CD4-positive, alpha-beta T cell (primary cell): ENCODE measurements around the gene RIPOR3. TPM values are rescaled to one million over a fixed set of nuclear protein-coding genes. Genes with fewer than 3 reads are reported as not detected.

ENCODE experiments used
- ATAC-seq: fragments of 200-7000 bp; cut with Tn5 transposase; one replicate; pipeline ENCODE4 v1.10.0; 2022; ENCODE audit warnings: mild to moderate bottlenecking; ENCODE audit not compliant: poor library complexity
- CTCF ChIA-PET: fragments of 350-600 bp; sonication (Branson Sonifier 250); formaldehyde crosslinking; loops from one replicate; lab custom pipeline; 2021; ENCODE audit warnings: antibody characterized with exemption, inconsistent platforms; lab: Charles Lee
- POLR2A ChIA-PET: fragments of 350-600 bp; sonication (Branson Sonifier 250); formaldehyde crosslinking; loops from one replicate; lab custom pipeline; 2021; ENCODE audit warnings: antibody characterized with exemption, inconsistent platforms; lab: Charles Lee
- DNase-seq, 14 experiments: peaks; one replicate each; pipeline ENCODE4 v3.0.0-alpha.2; 2013 to 2020; ENCODE audit warnings: mixed read lengths in 2 of 14
- H3K27ac ChIP-seq, 2 donors: one replicate each; pipeline versions ENCODE4 v1.5.1 to v1.7.0; 2013; ENCODE audit warnings: low read length in 2 of 2, low read depth in 1 of 2, mild to moderate bottlenecking in 1 of 2
- H3K27me3 ChIP-seq, 2 experiments: 1 replicate in 1 of 2; 2 replicates in 1 of 2; pipeline versions ENCODE4 v1.6.1 to v1.7.0; 2013; ENCODE audit warnings: low read length in 2 of 2, control low read depth in 1 of 2, mild to moderate bottlenecking in 1 of 2, moderate library complexity in 1 of 2; ENCODE audit not compliant: insufficient read depth in 2 of 2, control insufficient read depth in 1 of 2
- H3K36me3 ChIP-seq: one replicate; pipeline ENCODE4 v1.6.1; 2013; ENCODE audit warnings: low read length, control low read depth; ENCODE audit not compliant: insufficient read depth
- H3K4me1 ChIP-seq: one replicate; pipeline ENCODE4 v1.6.1; 2013; ENCODE audit warnings: low read length, control low read depth; ENCODE audit not compliant: insufficient read depth
- H3K4me3 ChIP-seq: one replicate; pipeline ENCODE4 v1.5.1; 2013; ENCODE audit warnings: mild to moderate bottlenecking, low read length, moderate library complexity
- H3K9me3 ChIP-seq, 2 experiments: 1 replicate in 1 of 2; 2 replicates in 1 of 2; pipeline versions ENCODE4 v1.6.1 to v1.7.0; 2013; ENCODE audit warnings: low read length in 2 of 2, mild to moderate bottlenecking in 2 of 2, control low read depth in 1 of 2, moderate library complexity in 1 of 2; ENCODE audit not compliant: control insufficient read depth in 1 of 2, insufficient read depth in 1 of 2
- H3K27ac Mint-ChIP-seq: one replicate; pipeline ENCODE4 v1.8.0; 2020; ENCODE audit warnings: mixed read lengths
- H3K27me3 Mint-ChIP-seq: one replicate; pipeline ENCODE4 v1.8.0; 2021; ENCODE audit warnings: mixed read lengths
- H3K36me3 Mint-ChIP-seq: one replicate; pipeline ENCODE4 v1.8.0; 2021; ENCODE audit warnings: low read depth, mixed read lengths
- H3K4me1 Mint-ChIP-seq: one replicate; pipeline ENCODE4 v1.8.0; 2021; ENCODE audit warnings: low read depth, mixed read lengths
- H3K4me3 Mint-ChIP-seq: one replicate; pipeline ENCODE4 v1.8.0; 2020; ENCODE audit warnings: mild to moderate bottlenecking, mixed read lengths
- H3K9me3 Mint-ChIP-seq: one replicate; pipeline ENCODE4 v1.8.0; 2020; ENCODE audit warnings: mixed read lengths
- intact Hi-C, 2 experiments: fragments of 100-400 bp; cut with DNase I in 1 of 2; cut with micrococcal nuclease in 1 of 2; formaldehyde crosslinking; loops; one replicate each; pipeline versions ENCODE4 v1.15.1 to v1.9.0; 2023 to 2025; cut with DNase I, micrococcal nuclease
- total RNA-seq, 174 experiments: library from RNA in 2 of 174; stranded (reverse) in 2 of 174; gene quantifications; one replicate each; pipeline ENCODE4 v1.2.3 and lab custom pipeline; 2021 to 2026
- TF ChIP-seq, protein P1 (sequence below): fragments of 200-600 bp; IDR thresholded peaks from one replicate; pipeline ENCODE4 v1.8.0; 2022; ENCODE audit warnings: antibody characterized with exemption, mild to moderate bottlenecking

The RIPOR3 gene
- total RNA-seq, 2 experiments from 2014 or later: not detected

DNA sequence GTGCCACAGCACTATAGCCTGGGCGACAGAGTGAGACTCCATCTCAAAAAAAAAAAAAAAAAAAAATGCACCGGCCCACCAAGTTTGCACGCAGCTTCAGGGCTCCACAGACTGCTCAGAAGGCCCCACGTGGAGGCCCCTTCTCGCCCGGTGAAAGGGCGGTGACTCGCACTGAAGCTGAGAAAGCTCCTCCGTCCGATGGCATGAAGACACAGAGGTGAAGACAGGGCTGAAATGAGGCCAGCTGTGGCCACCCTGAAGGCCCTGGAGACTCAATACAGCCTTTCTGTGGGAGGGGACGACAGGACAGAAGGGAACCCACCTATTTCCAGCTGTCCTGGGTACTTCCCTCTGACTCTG lies 97.1 kb downstream of the RIPOR3 start:
- no peaks in the 10 kb centered on the region for H3K36me3 Mint-ChIP-seq

GRCh38 chr20:50593005-50593335 lies 98.4 kb downstream of the RIPOR3 start:
- Mint-ChIP-seq H3K4me1 (peaks cover 13% of the 10 kb centered on the region), H3K27ac (no peak overlapping the region), H3K27me3 (no peaks in the 10 kb centered on the region), H3K9me3 (no peaks in the 10 kb centered on the region), H3K36me3 (peaks cover 5% of the 10 kb centered on the region), H3K4me3 (no peak overlapping the region)
- Histone ChIP-seq H3K36me3 (no peaks in the 10 kb centered on the region), H3K27ac (no peak overlapping the region), H3K4me3 (no peak overlapping the region), H3K9me3 (no peaks in the 10 kb centered on the region), H3K27me3 (no peaks in the 10 kb centered on the region), H3K4me1 (peaks cover 8% of the 10 kb centered on the region)
- ChIA-PET CTCF (interaction anchor here (1.4 kb wide), 1 partner anchor 8 kb away, joined by 4 read pairs; no protein-coding TSS in a partner anchor), POLR2A (interaction anchor here (1.0 to 1.6 kb wide), 2 partner anchors 82 to 109 kb away, joined by 3 to 4 read pairs; partner anchors contain the start of gene PTPN1)
- TF ChIP-seq, protein P1, sequence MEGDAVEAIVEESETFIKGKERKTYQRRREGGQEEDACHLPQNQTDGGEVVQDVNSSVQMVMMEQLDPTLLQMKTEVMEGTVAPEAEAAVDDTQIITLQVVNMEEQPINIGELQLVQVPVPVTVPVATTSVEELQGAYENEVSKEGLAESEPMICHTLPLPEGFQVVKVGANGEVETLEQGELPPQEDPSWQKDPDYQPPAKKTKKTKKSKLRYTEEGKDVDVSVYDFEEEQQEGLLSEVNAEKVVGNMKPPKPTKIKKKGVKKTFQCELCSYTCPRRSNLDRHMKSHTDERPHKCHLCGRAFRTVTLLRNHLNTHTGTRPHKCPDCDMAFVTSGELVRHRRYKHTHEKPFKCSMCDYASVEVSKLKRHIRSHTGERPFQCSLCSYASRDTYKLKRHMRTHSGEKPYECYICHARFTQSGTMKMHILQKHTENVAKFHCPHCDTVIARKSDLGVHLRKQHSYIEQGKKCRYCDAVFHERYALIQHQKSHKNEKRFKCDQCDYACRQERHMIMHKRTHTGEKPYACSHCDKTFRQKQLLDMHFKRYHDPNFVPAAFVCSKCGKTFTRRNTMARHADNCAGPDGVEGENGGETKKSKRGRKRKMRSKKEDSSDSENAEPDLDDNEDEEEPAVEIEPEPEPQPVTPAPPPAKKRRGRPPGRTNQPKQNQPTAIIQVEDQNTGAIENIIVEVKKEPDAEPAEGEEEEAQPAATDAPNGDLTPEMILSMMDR: no peak
- ATAC-seq (no peak), DNase-seq (no peak)
- intact Hi-C loops: no loop called here

More for the DNA sequence above, 97.1 kb downstream of the RIPOR3 start:
- Histone ChIP-seq H3K27me3 (no peaks in the 10 kb centered on the region), H3K36me3 (no peaks in the 10 kb centered on the region), H3K4me1 (peaks cover 6% of the 10 kb centered on the region), H3K27ac (no peak overlapping the region), H3K4me3 (no peak overlapping the region), H3K9me3 (no peaks in the 10 kb centered on the region)
- Mint-ChIP-seq H3K4me3 (no peak overlapping the region), H3K27ac (no peak overlapping the region), H3K4me1 (peaks cover 8% of the 10 kb centered on the region), H3K27me3 (no peaks in the 10 kb centered on the region), H3K9me3 (no peaks in the 10 kb centered on the region)
- ATAC-seq: no peak
- POLR2A ChIA-PET: interaction anchor here (1.6 kb wide), 1 partner anchor 111 kb away, joined by 4 read pairs; no protein-coding TSS in a partner anchor
- intact Hi-C loops: no loop called here
- DNase-seq: no peak
- TF ChIP-seq, protein P1: no peak
- CTCF ChIA-PET: interaction anchor here (0.9 kb wide), 1 partner anchor 116 kb away, joined by 3 read pairs; no protein-coding TSS in a partner anchor

DNA sequence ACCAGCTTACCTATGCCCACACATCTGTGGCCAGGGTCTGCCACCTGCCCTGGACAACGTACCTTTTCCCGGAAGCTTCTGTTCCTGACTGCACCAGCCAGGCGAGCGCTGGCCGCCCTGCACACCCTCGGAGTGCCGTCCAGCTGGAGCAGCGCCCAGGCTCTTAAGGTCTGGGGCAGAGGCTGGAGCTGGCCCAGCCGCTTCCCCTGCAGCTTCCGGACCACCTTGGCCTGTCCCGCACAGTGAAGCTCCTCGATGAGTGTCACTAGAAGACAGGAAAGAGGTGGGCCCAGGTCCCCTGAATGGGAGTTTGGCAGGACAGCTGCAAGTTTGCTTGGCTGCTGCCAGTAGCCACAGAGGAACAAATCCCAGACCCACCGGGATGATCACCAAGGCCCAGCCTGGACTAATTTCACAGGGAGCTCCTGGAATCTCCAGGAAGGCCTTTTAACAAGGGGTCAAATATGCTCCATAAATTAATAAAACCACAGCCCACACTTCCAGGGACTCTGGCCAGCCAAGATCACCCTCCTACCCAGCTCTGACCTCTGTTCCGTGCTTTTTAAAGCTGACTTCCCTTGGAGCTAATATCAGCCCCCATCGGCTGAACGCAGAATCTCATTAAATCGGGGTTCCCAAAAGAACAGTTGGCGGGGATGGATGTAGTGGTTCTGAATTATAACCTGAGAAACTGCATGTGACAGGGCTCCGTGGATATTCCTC lies 98.9 kb downstream of the RIPOR3 start:
- TF ChIP-seq, protein P1: no peak
- Histone ChIP-seq H3K27me3 (no peaks in the 10 kb centered on the region), H3K4me3 (no peak overlapping the region), H3K4me1 (peaks cover 10% of the 10 kb centered on the region), H3K9me3 (no peaks in the 10 kb centered on the region), H3K27ac (no peak overlapping the region), H3K36me3 (peaks cover 2% of the 10 kb centered on the region)
- peaks cover 8% of the 10 kb centered on the region for H3K36me3 Mint-ChIP-seq
- H3K27me3 Mint-ChIP-seq: no peaks in the 10 kb centered on the region
- DNase-seq (no peak), ATAC-seq (no peak)
- no peak overlapping the region for H3K4me3 Mint-ChIP-seq
- peak overlapping the region; percentile 44 for H3K27ac Mint-ChIP-seq
- intact Hi-C loops: no loop called here
- POLR2A ChIA-PET: interaction anchor here (0.5 to 1.0 kb wide), 2 partner anchors 30 to 82 kb away, joined by 3 read pairs; partner anchors contain the start of gene PTPN1
- CTCF ChIA-PET: interaction anchor here (1.4 kb wide), 1 partner anchor 8 kb away, joined by 4 read pairs; no protein-coding TSS in a partner anchor
- no peaks in the 10 kb centered on the region for H3K9me3 Mint-ChIP-seq
- H3K4me1 Mint-ChIP-seq: peaks cover 14% of the 10 kb centered on the region
